NCI-H1436 treated with DMSO at 0.1 percent for 48 hours (cell line): ENCODE measurements around the gene LMAN1L.

ENCODE experiments used
- DNase-seq: peaks from one replicate; lab custom pipeline; 2025; lab: John Stamatoyannopoulos, UW

LMAN1L gene

GRCh38 chr15:74816624-74817369 is 4.2 kb downstream of the LMAN1L start:
- peak; percentile 23 for DNase-seq

GRCh38 chr15:74817370-74817737 is 4.7 kb downstream of the LMAN1L start:
- DNase-seq: no peak

GRCh38 chr15:74820056-74820455 is 7.4 kb downstream of the LMAN1L start:
- no peak for DNase-seq

GRCh38 chr15:74821091-74821789 is 8.6 kb downstream of the LMAN1L start:
- DNase-seq: no peak

- no peak for DNase-seq
Measured at GRCh38 chr15:74821790-74822158, 9.1 kb downstream of the LMAN1L start.

- DNase-seq: no peak
Measured at GRCh38 chr15:74822233-74822632, 9.6 kb downstream of the LMAN1L start.

- DNase-seq: no peak
Measured at GRCh38 chr15:74823324-74823723, 10.7 kb downstream of the LMAN1L start.

- DNase-seq: no peak
Measured at GRCh38 chr15:74824976-74825375, 12.3 kb downstream of the LMAN1L start.

GRCh38 chr15:74825866-74826265 is 13.2 kb downstream of the LMAN1L start:
- no peak for DNase-seq

GRCh38 chr15:74826364-74826819 is 13.8 kb downstream of the LMAN1L start, which contains the start of gene CPLX3:
Gene CPLX3, plus strand, starts transcription at chr15:74826627. Its CDS starts 77 bp downstream, at chr15:74826704.
- no peak for DNase-seq

GRCh38 chr15:74826921-74827320 is 14.3 kb downstream of the LMAN1L start:
- DNase-seq: no peak

GRCh38 chr15:74827614-74828013 is 15.0 kb downstream of the LMAN1L start:
- DNase-seq: no peak

- no peak for DNase-seq
Measured at GRCh38 chr15:74828835-74829234, 16.2 kb downstream of the LMAN1L start.

GRCh38 chr15:74829486-74829885 is 16.9 kb downstream of the LMAN1L start:
- DNase-seq: no peak

- no peak for DNase-seq
Measured at GRCh38 chr15:74829991-74830390, 17.4 kb downstream of the LMAN1L start.

GRCh38 chr15:74830868-74831267 is 18.2 kb downstream of the LMAN1L start:
- DNase-seq: no peak

GRCh38 chr15:74831813-74832495 is 19.3 kb downstream of the LMAN1L start:
- no peak for DNase-seq

GRCh38 chr15:74832826-74833225 is 20.2 kb downstream of the LMAN1L start:
- DNase-seq: no peak

GRCh38 chr15:74833376-74834107 is 20.9 kb downstream of the LMAN1L start:
- no peak for DNase-seq

GRCh38 chr15:74835312-74835823 is 22.7 kb downstream of the LMAN1L start:
- no peak for DNase-seq

GRCh38 chr15:74836846-74837245 is 24.2 kb downstream of the LMAN1L start:
- no peak for DNase-seq
